Psoas muscle (tissue), 8 donors: ENCODE results near the gene TCL1B. TPM values are rescaled to one million over a fixed set of nuclear protein-coding genes. Genes with fewer than 3 reads are reported as not detected.

Source experiments
- ATAC-seq, 4 donors: fragments of 200-7000 bp; cut with Tn5 transposase; one replicate each; pipeline ENCODE4 v1.9.1; 2020; ENCODE audit warnings: moderate library complexity in 3 of 4, mild to moderate bottlenecking in 2 of 4
- DNase-seq, 2 donors: peaks; one replicate each; pipeline ENCODE4 v3.0.0-alpha.2; 2020
- H3K27ac ChIP-seq: fragments of 200-600 bp; one replicate; pipeline ENCODE4 v1.8.0; 2022
- H3K27me3 ChIP-seq, 3 donors: fragments of 200-600 bp in 1 of 3; one replicate each; pipeline versions ENCODE4 v1.6.1 to v1.8.0; 2013 to 2022; ENCODE audit warnings: low read length in 2 of 3, mild to moderate bottlenecking in 2 of 3, moderate library complexity in 1 of 3; ENCODE audit not compliant: insufficient read depth in 3 of 3
- H3K36me3 ChIP-seq, 2 donors: fragments of 200-600 bp in 1 of 2; one replicate each; pipeline versions ENCODE4 v1.6.1 to v1.8.0; 2013 to 2022; ENCODE audit warnings: low read depth in 1 of 2, mild to moderate bottlenecking in 1 of 2, moderate library complexity in 1 of 2; ENCODE audit not compliant: insufficient read depth in 1 of 2
- H3K4me1 ChIP-seq: fragments of 200-600 bp; one replicate; pipeline ENCODE4 v1.8.0; 2022
- H3K4me3 ChIP-seq: fragments of 200-600 bp; one replicate; pipeline ENCODE4 v1.8.0; 2022; ENCODE audit warnings: mild to moderate bottlenecking
- H3K9me3 ChIP-seq: fragments of 200-600 bp; one replicate; pipeline ENCODE4 v1.8.0; 2022
- WGBS, 3 donors: extraction: QIAGEN DNeasy Blood & Tissue Kit; methylation state at CpG; one replicate each; pipeline versions ENCODE4 v1.1.6 to v1.1.7; 2013; 5-methylcytosine and 5-hydroxymethylcytosine counted together
- intact Hi-C, 2 donors: fragments of 100-400 bp; cut with DNase I; formaldehyde crosslinking; loops; one replicate each; pipeline versions ENCODE4 v1.11.0 to v1.14.2; 2022
- polyA plus RNA-seq, 3 donors: library from polyadenylated mRNA; stranded (reverse); fragments of 200-250 nt; gene quantifications; one replicate each; pipeline ENCODE4 v1.2.3, GENCODE V29; 2013
- total RNA-seq, 4 donors: library from RNA; stranded (reverse); fragmentation: NEBNext Ultra II Directional in 2 of 4; extraction: Animal tissue kit (Norgen Biotek cat#: 25700) in 2 of 4; gene quantifications; one replicate each; pipeline versions ENCODE4 v1.2.1 to v1.2.4, GENCODE V29; 2021 to 2023
- TF ChIP-seq, protein P1 (sequence below): fragments of 200-600 bp; IDR thresholded peaks from one replicate; pipeline ENCODE4 v1.8.0; 2022; ENCODE audit warnings: antibody characterized with exemption
- donor health status: healthy with polysubstance abuse.
- donor health status: DM: no; HTN: no; CAD: no; lungs with moderate emphysema.
- donor health status: Bipolar disorder and iron deficiency.
- donor health status: healthy.
- donor health status: DM: yes; HTN: yes; CAD: no.
- donor health status: DM: no; HTN: no; CAD: no.
- donor health status: DM: no; HTN: no; CAD: no.
- donor health status: DM: yes; HTN: yes; CAD: no.

The TCL1B gene
- total and polyA plus RNA-seq, 7 donors = not detected

DNA sequence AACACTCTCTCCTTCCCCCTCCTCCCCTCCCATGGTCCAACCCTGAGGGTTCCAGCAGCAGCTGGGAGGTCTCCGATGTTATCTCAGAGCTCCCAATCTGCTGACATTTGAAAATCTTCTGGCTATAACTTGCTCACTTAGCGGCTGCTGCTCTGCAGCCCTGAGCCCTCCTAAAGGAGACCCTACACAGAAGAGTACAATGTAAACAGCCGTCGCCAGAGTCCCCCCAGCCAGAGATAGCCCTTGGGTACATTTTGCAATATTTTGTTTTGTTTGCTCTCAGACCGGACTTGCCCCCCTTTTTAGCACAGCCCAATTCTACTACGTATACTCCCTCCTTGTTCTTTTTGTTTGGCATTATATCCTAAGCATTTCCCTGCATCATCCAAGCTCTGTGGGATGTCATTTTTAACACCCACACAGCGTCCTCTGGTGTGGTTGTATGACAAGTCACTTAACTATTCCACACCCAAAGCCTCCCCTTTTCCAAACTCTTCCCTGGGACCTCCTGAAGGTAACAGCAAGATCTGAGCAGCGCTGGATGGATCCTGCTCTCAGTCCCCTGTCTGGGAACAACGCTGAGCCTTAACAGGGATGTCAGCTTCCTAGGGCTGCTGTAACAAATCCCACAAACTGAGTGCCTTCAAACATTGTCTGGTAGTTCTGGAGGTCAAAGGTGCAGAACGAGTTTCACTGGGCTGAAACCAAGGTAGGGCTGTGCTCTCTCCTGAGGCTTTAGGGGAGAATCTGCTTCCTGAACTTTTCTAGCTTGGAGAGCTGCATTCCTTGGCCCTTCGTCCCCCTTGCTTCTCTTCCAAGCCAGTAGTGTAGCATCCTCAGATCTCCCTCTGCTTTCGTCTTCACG, 25.3 kb upstream of the TCL1B start:
- Histone ChIP-seq H3K27me3 (peaks cover 0 to 17% (median 5%) of the 10 kb centered on the region in 3 donors), H3K36me3 (no peaks in the 10 kb centered on the region), H3K4me3 (no peak overlapping the region), H3K9me3 (no peaks in the 10 kb centered on the region), H3K4me1 (no peaks in the 10 kb centered on the region), H3K27ac (no peak overlapping the region)
- 39 to 44% (median 43%) methylated on average over 13 of the region's 13 CpGs for WGBS, 3 donors
- TF ChIP-seq, protein P1, sequence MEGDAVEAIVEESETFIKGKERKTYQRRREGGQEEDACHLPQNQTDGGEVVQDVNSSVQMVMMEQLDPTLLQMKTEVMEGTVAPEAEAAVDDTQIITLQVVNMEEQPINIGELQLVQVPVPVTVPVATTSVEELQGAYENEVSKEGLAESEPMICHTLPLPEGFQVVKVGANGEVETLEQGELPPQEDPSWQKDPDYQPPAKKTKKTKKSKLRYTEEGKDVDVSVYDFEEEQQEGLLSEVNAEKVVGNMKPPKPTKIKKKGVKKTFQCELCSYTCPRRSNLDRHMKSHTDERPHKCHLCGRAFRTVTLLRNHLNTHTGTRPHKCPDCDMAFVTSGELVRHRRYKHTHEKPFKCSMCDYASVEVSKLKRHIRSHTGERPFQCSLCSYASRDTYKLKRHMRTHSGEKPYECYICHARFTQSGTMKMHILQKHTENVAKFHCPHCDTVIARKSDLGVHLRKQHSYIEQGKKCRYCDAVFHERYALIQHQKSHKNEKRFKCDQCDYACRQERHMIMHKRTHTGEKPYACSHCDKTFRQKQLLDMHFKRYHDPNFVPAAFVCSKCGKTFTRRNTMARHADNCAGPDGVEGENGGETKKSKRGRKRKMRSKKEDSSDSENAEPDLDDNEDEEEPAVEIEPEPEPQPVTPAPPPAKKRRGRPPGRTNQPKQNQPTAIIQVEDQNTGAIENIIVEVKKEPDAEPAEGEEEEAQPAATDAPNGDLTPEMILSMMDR = no peak
- intact Hi-C loops = no loop called here
- ATAC-seq = no peak
- DNase-seq = no peak

DNA sequence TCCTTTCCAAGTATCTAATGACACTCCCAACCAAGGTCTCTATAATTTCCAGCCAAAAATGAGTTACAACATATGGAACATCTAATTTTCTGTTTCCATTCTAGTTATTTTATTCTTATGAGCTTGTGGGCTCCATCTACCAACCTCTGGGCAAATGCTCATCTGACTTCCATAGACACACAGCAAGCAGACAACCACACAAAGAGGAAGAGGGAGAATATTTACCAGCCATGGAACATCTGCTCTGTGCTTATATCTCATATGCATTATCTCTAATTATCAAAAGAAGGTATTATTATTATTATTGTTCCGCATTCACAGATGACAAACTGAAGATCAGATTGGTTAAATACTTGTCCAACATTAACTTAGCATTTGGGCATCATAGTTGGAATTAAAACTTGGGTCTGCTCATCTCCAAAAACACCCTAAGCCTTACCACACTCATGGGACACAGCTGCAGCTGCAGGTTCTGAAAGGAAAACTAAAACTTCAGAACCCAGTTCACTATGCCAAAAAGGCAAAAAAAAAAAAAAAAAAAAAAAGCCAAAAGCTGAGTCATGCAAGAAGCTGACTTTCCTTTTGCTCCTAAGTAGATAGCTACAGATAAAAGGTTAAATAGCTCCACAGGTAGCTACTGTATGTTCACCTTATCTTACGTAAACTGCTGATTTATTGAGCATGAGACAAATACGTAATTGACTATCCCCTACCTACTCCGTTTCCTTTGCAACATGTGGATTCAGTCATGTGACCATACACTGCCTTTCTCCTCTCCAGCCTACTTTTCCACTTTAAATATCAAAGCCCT, 23.6 kb upstream of the TCL1B start:
- intact Hi-C loops = no loop called here
- H3K27ac ChIP-seq = no peak overlapping the region
- ATAC-seq = no peak
- no peaks in the 10 kb centered on the region for H3K9me3 ChIP-seq
- no peaks in the 10 kb centered on the region for H3K36me3 ChIP-seq
- DNase-seq = no peak
- peaks cover 0 to 16% (median 7%) of the 10 kb centered on the region in 3 donors for H3K27me3 ChIP-seq
- no peaks in the 10 kb centered on the region for H3K4me1 ChIP-seq
- WGBS, 3 donors = 54 to 63% (median 63%) methylated on average over 4 of the region's 4 CpGs
- TF ChIP-seq, protein P1 = no peak
- no peak overlapping the region for H3K4me3 ChIP-seq

DNA sequence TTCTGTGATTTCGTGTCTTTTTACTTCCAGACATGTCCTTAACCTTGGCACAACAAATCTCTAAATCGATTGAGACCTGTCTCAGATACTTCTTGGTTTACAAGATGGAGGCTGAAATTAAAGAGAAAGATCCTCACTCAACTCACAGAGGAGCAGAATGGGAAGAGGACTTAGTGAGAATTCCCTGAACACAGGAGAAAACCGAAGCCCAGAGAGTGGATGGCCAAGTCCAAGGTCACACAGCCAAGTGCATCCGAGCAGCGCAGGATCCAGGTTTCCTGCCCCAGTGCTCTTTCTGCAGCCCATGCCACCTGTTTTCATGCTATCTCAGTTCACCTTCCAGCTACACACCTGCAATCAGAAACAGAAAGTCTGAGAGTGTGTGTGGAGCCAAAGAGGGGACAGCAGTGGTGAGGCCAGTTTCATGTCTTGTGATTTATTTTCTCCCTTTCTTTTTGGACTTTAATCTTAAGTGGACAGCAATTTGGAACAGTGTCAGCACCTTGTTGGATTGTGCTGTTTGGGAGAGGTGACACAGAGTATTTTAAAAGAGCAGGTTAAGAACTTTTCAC, 22.9 kb upstream of the TCL1B start:
- Histone ChIP-seq H3K4me1 (no peaks in the 10 kb centered on the region), H3K9me3 (no peaks in the 10 kb centered on the region), H3K27ac (no peak overlapping the region), H3K4me3 (no peak overlapping the region), H3K27me3 (peaks cover 0 to 11% (median 7%) of the 10 kb centered on the region in 3 donors), H3K36me3 (no peaks in the 10 kb centered on the region)
- WGBS, 3 donors = 57 to 68% (median 59%) methylated on average over 5 of the region's 5 CpGs
- TF ChIP-seq, protein P1 = no peak
- DNase-seq (no peak), ATAC-seq (no peak)
- intact Hi-C loops = no loop called here

DNA sequence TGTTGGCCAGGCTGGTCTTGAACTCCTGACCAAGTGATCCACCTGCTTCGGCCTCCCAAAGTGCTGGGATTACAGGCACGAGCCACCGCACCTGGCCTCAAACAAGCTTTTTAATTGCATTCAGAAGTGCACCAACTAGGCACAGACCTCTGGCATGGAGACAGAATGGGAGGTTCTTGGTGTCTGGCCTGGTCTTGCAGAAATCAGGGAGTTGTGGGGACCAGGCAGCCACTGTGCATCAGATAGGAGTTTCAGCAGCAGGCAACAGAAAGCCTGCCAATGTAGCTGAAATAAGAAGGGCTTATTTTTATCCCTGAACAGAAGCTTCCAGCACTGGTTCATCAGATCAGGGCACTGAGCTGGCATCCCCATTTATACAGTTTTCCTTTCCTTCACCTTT, 22.2 kb upstream of the TCL1B start:
- H3K9me3 ChIP-seq = no peaks in the 10 kb centered on the region
- H3K36me3 ChIP-seq = no peaks in the 10 kb centered on the region
- TF ChIP-seq, protein P1 = no peak
- intact Hi-C loops = no loop called here
- no peak overlapping the region for H3K4me3 ChIP-seq
- no peak for ATAC-seq
- DNase-seq = no peak
- H3K27ac ChIP-seq = no peak overlapping the region
- H3K4me1 ChIP-seq = no peaks in the 10 kb centered on the region
- 63 to 76% (median 66%) methylated on average over 3 of the region's 3 CpGs for WGBS, 3 donors
- H3K27me3 ChIP-seq = peaks cover 0 to 11% (median 5%) of the 10 kb centered on the region in 3 donors
